ENCODE results near the gene MYCBPAP. TPM values are rescaled to one million over a fixed set of nuclear protein-coding genes. Genes with fewer than 3 reads are reported as not detected.
A peak's percentile ranks its signal among the peaks of the same experiment; 100 is the strongest.
"Not testable (repeated sequence)": the region's sequence is repeated elsewhere in the genome, so short reads cannot be mapped to it uniquely, and the experiment has no call there.

MYCBPAP gene
- total RNA-seq, 2 experiments from 2014 or later, result 8.1 to 8.5 TPM

DNA sequence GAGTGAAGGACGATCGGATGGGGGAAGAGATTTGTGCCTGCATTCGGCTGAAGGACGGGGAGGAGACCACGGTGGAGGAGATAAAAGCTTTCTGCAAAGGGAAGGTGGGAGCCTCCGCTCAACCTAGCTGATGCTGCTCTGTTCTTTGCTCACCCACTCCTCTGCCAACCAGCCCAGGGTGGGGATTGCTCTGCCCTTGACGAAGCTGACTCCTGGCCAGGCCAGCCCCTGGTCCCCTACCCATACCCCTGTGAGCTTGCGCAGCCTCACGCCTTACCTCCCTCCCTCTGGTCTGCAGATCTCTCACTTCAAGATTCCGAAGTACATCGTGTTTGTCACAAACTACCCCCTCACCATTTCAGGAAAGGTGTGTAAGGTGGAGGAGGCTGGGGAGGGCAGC lies 34.3 kb upstream of the MYCBPAP start:
- H3K27ac Mint-ChIP-seq, result no peak overlapping the region

DNA sequence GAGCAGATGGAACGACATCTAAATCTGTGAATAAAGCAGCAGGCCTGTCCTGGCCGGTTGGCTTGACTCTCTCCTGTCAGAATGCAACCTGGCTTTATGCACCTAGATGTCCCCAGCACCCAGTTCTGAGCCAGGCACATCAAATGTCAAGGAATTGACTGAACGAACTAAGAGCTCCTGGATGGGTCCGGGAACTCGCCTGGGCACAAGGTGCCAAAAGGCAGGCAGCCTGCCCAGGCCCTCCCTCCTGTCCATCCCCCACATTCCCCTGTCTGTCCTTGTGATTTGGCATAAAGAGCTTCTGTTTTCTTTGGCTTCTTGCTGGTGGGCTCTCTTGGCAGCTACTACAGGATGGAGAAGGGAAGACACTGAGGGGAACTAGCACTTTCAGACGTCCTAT lies 33.7 kb upstream of the MYCBPAP start:
- no peaks in the 10 kb centered on the region for H3K9me3 Mint-ChIP-seq
- H3K4me1 Mint-ChIP-seq (ENCODE audit: low read depth), result peaks cover 8% of the 10 kb centered on the region

More for the DNA sequence above, 34.3 kb upstream of the MYCBPAP start:
- ChIA-PET CTCF (interaction anchor here (1.2 kb wide), 1 partner anchor 33 kb away, joined by 3 read pairs; no protein-coding TSS in a partner anchor), POLR2A (no interaction called here)
- no peak for DNase-seq
- Mint-ChIP-seq H3K4me3 (no peak overlapping the region), H3K4me1 (ENCODE audit: low read depth) (peaks cover 9% of the 10 kb centered on the region), H3K27me3 (peaks cover 4% of the 10 kb centered on the region), H3K36me3 (no peaks in the 10 kb centered on the region), H3K9me3 (no peaks in the 10 kb centered on the region)
- intact Hi-C loops (cut with micrococcal nuclease), result no loop called here

DNA sequence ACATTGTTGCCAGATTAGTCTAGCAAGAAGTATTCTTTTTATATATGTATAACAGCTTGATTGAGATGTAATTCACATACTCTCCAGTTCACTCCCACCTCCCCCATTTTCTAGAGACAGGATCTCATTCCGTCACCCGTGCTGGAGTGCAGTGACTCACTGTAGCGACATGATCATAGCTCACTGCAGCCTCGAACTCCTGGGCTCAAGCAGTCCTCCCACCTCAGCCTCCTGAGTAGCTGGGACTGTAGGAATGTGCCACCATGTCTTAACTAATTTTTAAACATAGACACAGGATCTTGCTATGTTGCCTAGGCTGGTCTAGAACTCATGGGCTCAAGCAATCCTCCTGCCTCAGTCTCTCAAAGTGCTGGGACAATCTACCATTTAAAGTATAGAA lies 32.9 kb upstream of the MYCBPAP start:
- Mint-ChIP-seq H3K27me3 (peaks cover under 1% of the 10 kb centered on the region), H3K4me3 (no peak overlapping the region), H3K9me3 (no peaks in the 10 kb centered on the region), H3K4me1 (ENCODE audit: low read depth) (peaks cover 15% of the 10 kb centered on the region), H3K27ac (no peak overlapping the region), H3K36me3 (no peaks in the 10 kb centered on the region)
- ChIA-PET CTCF (interaction anchor here (1.1 kb wide), 1 partner anchor 78 kb away, joined by 3 read pairs; the partner anchor contains the start of gene LRRC59), POLR2A (no interaction called here)
- intact Hi-C loops (cut with micrococcal nuclease), result loop anchor here (5.0 kb wide), 1 partner anchor 232 kb away; the partner anchor contains the start of gene ANKRD40
- no peak for DNase-seq

More for the DNA sequence above, 33.7 kb upstream of the MYCBPAP start:
- ChIA-PET POLR2A (no interaction called here), CTCF (interaction anchor here (1.2 kb wide), 1 partner anchor 33 kb away, joined by 3 read pairs; no protein-coding TSS in a partner anchor)
- intact Hi-C loops (cut with micrococcal nuclease), result no loop called here
- Mint-ChIP-seq H3K27ac (no peak overlapping the region), H3K4me3 (no peak overlapping the region), H3K36me3 (no peaks in the 10 kb centered on the region), H3K27me3 (peaks cover 2% of the 10 kb centered on the region)
- no peak for DNase-seq

DNA sequence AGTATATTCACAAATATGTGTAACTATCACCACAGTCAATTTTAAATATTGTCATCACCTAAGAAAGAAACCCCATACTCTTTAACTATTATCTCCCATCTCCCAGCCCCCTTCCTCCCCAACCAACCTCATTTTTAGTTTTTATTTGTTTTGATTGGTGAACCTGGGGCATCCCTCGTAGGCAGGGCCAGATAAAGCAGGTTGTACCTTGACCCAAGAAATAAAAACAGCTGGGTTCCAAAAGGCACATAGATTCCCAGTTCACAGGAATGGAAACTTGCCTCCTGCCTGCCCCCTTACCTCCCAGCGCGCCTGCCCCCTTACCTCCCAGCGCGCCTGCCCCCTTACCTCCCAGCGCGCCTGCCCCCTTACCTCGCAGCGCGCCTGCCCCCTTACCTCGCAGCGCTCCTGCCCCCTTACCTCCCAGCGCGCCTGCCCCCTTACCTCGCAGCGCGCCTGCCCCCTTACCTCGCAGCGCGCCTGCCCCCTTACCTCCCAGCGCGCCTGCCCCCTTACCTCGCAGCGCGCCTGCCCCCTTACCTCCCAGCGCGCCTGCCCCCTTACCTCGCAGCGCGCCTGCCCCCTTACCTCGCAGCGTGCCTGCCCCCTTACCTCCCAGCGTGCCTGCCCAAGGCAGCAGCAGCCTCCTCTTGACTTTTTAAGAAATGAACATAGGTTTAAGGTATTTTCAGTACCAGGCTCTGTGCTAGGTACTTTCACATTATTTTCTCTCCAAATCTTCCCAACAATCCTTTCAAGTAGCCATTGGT lies 32.3 kb upstream of the MYCBPAP start:
- H3K4me3 Mint-ChIP-seq, H3K27ac Mint-ChIP-seq, DNase-seq, H3K9me3 Mint-ChIP-seq, H3K27me3 Mint-ChIP-seq, POLR2A ChIA-PET, H3K36me3 Mint-ChIP-seq: not testable (repeated sequence)
- intact Hi-C loops (cut with micrococcal nuclease), result loop anchor here (5.0 kb wide), 1 partner anchor 231 kb away; the partner anchor contains the start of gene ANKRD40
- CTCF ChIA-PET, result interaction anchor here (0.6 to 1.1 kb wide), 3 partner anchors 79 to 305 kb away, joined by 3 to 5 read pairs (median 3); partner anchors contain the start of gene LRRC59
- H3K4me1 Mint-ChIP-seq (ENCODE audit: low read depth), result peaks cover 17% of the 10 kb centered on the region

DNA sequence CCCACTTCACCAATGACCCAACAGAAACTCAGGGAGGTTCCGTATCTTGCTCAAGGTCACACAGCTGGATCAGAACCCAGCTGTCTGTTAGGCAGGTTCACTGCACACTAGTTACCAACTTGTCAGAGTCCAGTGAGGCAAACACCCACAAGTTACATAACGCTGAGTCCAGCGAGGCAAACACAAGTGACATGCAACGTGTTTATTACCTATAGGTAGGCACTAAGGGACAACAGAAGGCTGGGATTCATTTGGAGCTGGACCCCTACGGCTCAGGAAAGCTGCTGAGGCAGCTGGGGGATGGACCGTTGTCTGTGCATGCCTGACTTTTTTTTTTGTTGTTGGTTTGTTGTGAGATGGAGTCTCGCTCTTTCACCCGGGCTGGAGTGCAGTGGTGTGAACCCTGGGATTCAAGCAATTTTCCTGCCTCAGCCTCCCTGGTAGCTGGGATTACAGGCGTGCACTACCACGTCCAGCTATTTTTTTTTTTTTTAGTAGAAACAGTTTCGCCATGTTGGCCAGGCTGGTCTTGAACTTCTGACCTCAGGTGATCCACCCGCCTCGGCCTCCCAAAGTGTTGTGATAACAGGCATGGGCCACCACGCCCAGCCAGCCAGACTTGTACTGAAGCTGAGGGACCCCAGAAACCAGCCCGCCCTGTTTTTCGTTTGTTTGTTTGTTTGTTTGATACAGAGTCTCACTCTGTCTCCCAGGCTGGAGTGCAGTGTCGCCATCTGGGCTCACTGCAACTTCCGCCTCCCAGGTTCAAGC lies 31.5 kb upstream of the MYCBPAP start:
- no peaks in the 10 kb centered on the region for H3K36me3 Mint-ChIP-seq
- H3K9me3 Mint-ChIP-seq, result no peaks in the 10 kb centered on the region
- no peak for DNase-seq
- no peaks in the 10 kb centered on the region for H3K27me3 Mint-ChIP-seq
- ChIA-PET CTCF (interaction anchor here (0.6 to 3.5 kb wide), 3 partner anchors 26 to 305 kb away, joined by 3 to 30 read pairs (median 5); no protein-coding TSS in a partner anchor), POLR2A (no interaction called here)
- H3K4me3 Mint-ChIP-seq, result no peak overlapping the region
- H3K27ac Mint-ChIP-seq, result no peak overlapping the region
- intact Hi-C loops (cut with micrococcal nuclease), result loop anchor here (5.0 kb wide), 1 partner anchor 231 kb away; the partner anchor contains the start of gene ANKRD40
- peaks cover 17% of the 10 kb centered on the region for H3K4me1 Mint-ChIP-seq (ENCODE audit: low read depth)

DNA sequence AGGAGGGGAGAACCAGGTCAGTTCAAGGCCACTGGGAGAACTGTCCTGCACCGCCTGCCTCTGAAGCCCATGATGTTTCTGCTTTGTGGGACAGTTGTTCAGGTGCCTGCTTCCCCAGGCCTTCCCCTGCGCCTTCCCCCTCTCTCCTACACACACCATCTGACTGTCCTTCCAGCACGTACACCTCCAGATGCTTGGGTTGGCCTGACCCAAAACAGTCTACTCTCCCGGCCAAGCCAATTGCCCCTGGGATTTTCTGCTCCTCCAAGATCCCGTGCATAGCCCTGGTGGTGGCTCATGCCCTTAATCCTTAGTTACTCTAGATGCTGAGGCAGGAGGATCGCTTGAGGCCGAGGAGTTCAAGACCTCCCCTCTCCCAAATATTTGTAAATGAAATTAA lies 30.3 kb upstream of the MYCBPAP start:
- H3K4me1 Mint-ChIP-seq (ENCODE audit: low read depth), result peaks cover 24% of the 10 kb centered on the region
- H3K4me3 Mint-ChIP-seq, result peak overlapping the region; percentile 69
- peak overlapping the region; percentile 87 for H3K27ac Mint-ChIP-seq
- ChIA-PET POLR2A (interaction anchor here (1.7 kb wide), 1 partner anchor 81 kb away, joined by 9 read pairs; the partner anchor contains the start of gene LRRC59), CTCF (interaction anchor here (0.7 to 3.5 kb wide), 11 partner anchors 9 to 374 kb away, joined by 3 to 30 read pairs (median 8); partner anchors contain the start of genes CHAD and LRRC59)
- peaks cover 8% of the 10 kb centered on the region for H3K36me3 Mint-ChIP-seq
- H3K9me3 Mint-ChIP-seq, result no peaks in the 10 kb centered on the region
- H3K27me3 Mint-ChIP-seq, result no peaks in the 10 kb centered on the region
- no peak for DNase-seq
- intact Hi-C loops (cut with micrococcal nuclease), result loop anchor here (2.0 to 5.0 kb wide), 5 partner anchors 33 to 277 kb away; partner anchors contain the start of genes ACSF2, ANKRD40 and COL1A1

DNA sequence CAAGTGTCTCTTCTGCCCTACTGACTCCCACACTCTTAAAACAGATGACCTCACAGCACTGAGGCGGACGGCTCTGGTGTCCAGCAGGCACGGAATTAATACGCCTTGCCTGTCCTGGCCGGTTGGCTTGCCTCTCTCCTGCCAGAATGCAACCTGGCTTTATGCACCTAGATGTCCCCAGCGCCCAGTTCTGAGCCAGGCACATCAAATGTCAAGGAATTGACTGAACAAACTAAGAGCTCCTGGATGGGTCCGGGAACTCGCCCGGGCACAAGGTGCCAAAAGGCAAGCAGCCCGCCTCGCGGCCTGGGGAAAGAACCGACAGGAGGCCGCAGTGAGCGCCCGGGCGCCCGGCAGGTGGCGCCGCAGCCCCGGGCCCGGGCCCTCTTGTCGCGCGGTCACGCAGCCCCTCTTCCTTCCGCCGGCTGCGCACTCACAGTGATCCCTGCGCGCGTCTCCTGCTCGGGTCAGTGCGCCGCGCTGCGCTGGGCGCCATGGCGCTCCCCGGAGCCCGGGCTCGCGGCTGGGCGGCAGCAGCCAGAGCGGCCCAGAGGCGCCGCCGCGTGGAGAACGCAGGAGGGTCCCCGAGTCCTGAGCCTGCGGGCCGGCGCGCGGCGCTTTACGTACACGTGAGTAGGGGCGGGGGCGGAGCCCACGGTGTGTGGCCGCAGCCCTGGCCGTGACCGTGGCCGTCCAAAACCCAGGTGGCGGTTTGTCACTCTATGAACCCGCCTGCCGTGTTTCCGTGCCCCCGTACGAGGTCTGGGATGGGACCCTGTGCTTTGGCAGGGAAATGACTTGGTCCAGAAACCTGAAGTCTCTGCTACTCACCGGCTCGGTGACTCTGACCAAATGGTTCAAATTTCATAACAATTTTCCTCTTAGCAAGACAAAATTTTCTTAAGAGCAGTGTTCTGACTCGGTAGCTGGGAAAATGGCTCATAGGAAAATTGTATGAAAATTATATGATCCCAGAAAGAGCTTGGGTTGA lies 29.6 kb upstream of the MYCBPAP start, which contains the start of gene RSAD1:
Gene RSAD1 (plus strand): TSS at position 470 of the 991 bp plus-strand sequence. CDS start 25 bp downstream, at position 495.
- H3K36me3 Mint-ChIP-seq, result peaks cover 8% of the 10 kb centered on the region
- ChIA-PET CTCF (interaction anchor here (0.6 to 3.5 kb wide), 26 partner anchors 9 to 374 kb away, joined by 3 to 30 read pairs (median 4); partner anchors contain the start of genes CACNA1G, CHAD, LRRC59 and XYLT2), POLR2A (interaction anchor here (1.7 kb wide), 1 partner anchor 81 kb away, joined by 9 read pairs; the partner anchor contains the start of gene LRRC59)
- H3K4me1 Mint-ChIP-seq (ENCODE audit: low read depth), result peaks cover 24% of the 10 kb centered on the region
- intact Hi-C loops (cut with micrococcal nuclease), result loop anchor here (1.0 to 5.0 kb wide), 7 partner anchors 32 to 278 kb away; partner anchors contain the start of genes ACSF2, ANKRD40 and COL1A1
- H3K4me3 Mint-ChIP-seq, result peak within 1 kb of the TSS; percentile 84
- H3K9me3 Mint-ChIP-seq, result no peaks in the 10 kb centered on the region
- peak within 1 kb of the TSS; percentile 87 for H3K27ac Mint-ChIP-seq
- no peaks in the 10 kb centered on the region for H3K27me3 Mint-ChIP-seq
- DNase-seq, result peak; percentile 92

DNA sequence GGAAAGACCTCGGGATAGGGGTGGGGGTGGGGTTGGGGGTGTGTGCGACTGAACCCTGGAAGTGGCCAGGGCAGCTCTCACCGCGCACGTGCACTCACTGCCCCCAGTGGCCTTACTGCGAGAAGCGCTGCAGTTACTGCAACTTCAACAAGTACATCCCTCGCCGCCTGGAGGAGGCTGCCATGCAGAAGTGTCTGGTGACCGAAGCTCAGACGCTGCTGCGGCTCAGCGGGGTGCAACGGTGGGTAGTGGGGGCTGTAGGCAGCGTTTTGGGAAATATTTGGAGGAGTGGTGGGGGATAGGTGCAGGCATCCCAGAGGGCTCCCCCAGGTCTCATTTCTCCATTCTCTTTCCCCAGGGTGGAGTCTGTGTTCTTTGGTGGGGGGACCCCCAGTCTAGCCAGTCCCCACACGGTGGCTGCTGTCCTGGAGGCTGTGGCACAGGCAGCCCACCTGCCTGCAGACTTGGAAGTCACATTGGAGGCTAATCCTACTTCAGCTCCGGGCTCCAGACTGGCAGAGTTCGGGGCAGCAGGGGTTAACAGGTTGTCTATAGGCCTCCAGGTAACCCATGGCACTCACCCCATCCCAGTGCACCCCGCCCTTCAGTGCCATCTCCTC lies 28.6 kb upstream of the MYCBPAP start:
- intact Hi-C loops (cut with micrococcal nuclease), result loop anchor here (1.0 to 5.0 kb wide), 7 partner anchors 31 to 279 kb away; partner anchors contain the start of genes ACSF2, ANKRD40 and COL1A1
- H3K4me1 Mint-ChIP-seq (ENCODE audit: low read depth), result peaks cover 24% of the 10 kb centered on the region
- peak overlapping the region; percentile 84 for H3K4me3 Mint-ChIP-seq
- ChIA-PET CTCF (interaction anchor here (0.6 to 3.5 kb wide), 29 partner anchors 8 to 373 kb away, joined by 3 to 30 read pairs (median 4); partner anchors contain the start of genes ANKRD40, CACNA1G, CHAD and EPN3), POLR2A (interaction anchor here (1.7 kb wide), 1 partner anchor 82 kb away, joined by 9 read pairs; the partner anchor contains the start of gene LRRC59)
- DNase-seq, result peak; percentile 79
- H3K27ac Mint-ChIP-seq, result peak overlapping the region; percentile 64
- H3K36me3 Mint-ChIP-seq, result peaks cover 16% of the 10 kb centered on the region
- no peaks in the 10 kb centered on the region for H3K27me3 Mint-ChIP-seq
- H3K9me3 Mint-ChIP-seq, result no peaks in the 10 kb centered on the region

DNA sequence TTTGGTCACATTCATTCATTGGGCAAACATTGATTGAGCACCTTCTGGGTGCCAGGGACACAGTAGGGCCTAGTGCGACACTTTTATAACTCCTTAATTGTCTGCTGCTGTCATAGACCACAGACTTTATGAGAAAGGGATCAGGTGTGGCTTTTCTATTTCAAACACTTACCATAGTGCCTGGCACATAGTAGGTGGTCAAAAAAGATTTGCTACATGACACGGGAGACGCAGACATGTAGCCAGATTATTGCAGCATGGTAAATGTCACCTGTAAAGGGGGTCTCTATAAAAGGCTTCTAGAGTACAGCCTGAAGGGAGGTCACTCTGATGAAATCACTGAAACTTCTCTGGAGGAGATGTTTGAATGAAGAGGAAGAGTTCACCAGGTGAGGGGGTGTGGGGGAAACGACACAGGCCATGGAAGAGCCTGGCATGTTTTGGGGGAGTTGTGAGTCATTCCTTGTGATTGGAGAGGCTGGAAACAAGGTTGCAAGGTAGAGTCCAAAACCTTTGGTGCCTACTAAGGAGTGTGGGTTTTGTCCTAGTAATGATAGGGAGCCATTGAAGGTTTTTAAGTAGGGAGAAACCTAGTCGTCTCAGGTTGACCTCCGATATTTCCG lies 28.0 kb upstream of the MYCBPAP start:
- H3K36me3 Mint-ChIP-seq, result peaks cover 20% of the 10 kb centered on the region
- no peak for DNase-seq
- ChIA-PET CTCF (interaction anchor here (0.6 to 3.5 kb wide), 17 partner anchors 9 to 280 kb away, joined by 3 to 30 read pairs (median 7); partner anchors contain the start of genes ANKRD40, CHAD, EPN3 and LRRC59), POLR2A (no interaction called here)
- H3K9me3 Mint-ChIP-seq, result no peaks in the 10 kb centered on the region
- H3K27ac Mint-ChIP-seq, result no peak overlapping the region
- peak overlapping the region; percentile 84 for H3K4me3 Mint-ChIP-seq
- H3K27me3 Mint-ChIP-seq, result no peaks in the 10 kb centered on the region
- H3K4me1 Mint-ChIP-seq (ENCODE audit: low read depth), result peaks cover 24% of the 10 kb centered on the region
- intact Hi-C loops (cut with micrococcal nuclease), result no loop called here
